Cardiac ventricle fibroblast (primary cell): ENCODE measurements around the gene BAMBI. TPM values are rescaled to one million over a fixed set of nuclear protein-coding genes. Genes with fewer than 3 reads are reported as not detected.

ENCODE experiments used
- total RNA-seq: library from RNA; depleted of rRNA; stranded (reverse); fragments of >200 nt; gene quantifications from 2 replicates; pipeline ENCODE4 v1.2.3, GENCODE V29; 2015

BAMBI gene, protein sequence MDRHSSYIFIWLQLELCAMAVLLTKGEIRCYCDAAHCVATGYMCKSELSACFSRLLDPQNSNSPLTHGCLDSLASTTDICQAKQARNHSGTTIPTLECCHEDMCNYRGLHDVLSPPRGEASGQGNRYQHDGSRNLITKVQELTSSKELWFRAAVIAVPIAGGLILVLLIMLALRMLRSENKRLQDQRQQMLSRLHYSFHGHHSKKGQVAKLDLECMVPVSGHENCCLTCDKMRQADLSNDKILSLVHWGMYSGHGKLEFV
- 12.0 and 16.9 TPM in 2 replicates for total RNA-seq

DNA sequence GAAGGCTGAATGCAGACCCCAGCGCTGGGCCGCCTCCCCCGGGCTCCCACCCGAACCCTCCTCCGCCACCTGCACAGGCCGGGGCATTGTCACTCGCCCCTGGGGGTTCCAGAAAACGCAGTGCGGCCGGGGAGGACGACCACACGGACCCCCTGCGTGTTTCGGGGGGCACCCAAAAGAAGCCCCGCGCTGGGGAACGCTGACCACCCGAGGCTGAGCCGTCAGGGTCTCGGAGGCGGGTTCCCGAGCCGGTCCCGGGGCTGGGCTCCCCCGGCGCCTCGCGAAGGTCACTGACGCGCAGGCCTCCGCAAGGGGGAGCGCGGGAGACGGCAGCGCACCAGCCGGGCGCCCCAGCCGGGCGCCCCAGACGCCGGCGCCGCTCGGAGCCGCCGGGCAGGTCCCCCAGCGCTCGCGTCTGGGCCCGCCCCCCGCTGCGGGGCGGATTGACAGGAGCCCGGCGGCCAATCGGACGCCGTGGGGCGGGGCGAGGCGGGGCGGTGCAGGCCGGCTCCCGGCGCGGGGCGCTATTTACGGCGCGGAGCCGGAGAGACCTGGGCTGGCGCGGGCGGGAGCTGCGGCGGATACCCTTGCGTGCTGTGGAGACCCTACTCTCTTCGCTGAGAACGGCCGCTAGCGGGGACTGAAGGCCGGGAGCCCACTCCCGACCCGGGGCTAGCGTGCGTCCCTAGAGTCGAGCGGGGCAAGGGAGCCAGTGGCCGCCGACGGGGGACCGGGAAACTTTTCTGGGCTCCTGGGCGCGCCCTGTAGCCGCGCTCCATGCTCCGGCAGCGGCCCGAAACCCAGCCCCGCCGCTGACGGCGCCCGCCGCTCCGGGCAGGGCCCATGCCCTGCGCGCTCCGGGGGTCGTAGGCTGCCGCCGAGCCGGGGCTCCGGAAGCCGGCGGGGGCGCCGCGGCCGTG lies at the start of gene BAMBI:
BAMBI (plus strand) TSS at position 554 of the 920 bp plus-strand sequence. CDS start 377 bp downstream, outside the sequence.

Other genes with a start within 250 kb of the BAMBI start
- gene WAC, start 144.4 kb upstream of the BAMBI start, total RNA-seq = 62.4 and 67.6 TPM in 2 replicates